H9 (cell line): ENCODE results near the gene BICRAL. TPM values are rescaled to one million over a fixed set of nuclear protein-coding genes. Genes with fewer than 3 reads are reported as not detected.

Experiments used
- DNase-seq: peaks from one replicate; pipeline ENCODE4 v3.0.0-alpha.2; 2017
- H2AFZ ChIP-seq: one replicate; pipeline ENCODE4 v1.6.1; 2013; ENCODE audit warnings: mild to moderate bottlenecking, low read length, control low read depth, moderate library complexity
- H2AK5ac ChIP-seq: 2 replicates; pipeline ENCODE4 v1.6.1; 2013; ENCODE audit warnings: low read length, control low read depth, mixed read lengths; ENCODE audit not compliant: insufficient read length
- H2BK120ac ChIP-seq: one replicate; pipeline ENCODE4 v1.6.1; 2013; ENCODE audit warnings: low read depth, mild to moderate bottlenecking, low read length, control low read depth, inconsistent platforms; ENCODE audit not compliant: poor library complexity, severe bottlenecking
- H2BK12ac ChIP-seq: 2 replicates; pipeline ENCODE4 v1.6.1; 2013; ENCODE audit warnings: low read length, control low read depth, mixed read lengths, low read depth; ENCODE audit not compliant: insufficient read length
- H2BK15ac ChIP-seq: 2 replicates; pipeline ENCODE4 v1.6.1; 2013; ENCODE audit warnings: low read depth, low read length, control low read depth
- H2BK20ac ChIP-seq: one replicate; pipeline ENCODE4 v1.6.1; 2013; ENCODE audit warnings: low read depth, mild to moderate bottlenecking, low read length, control low read depth, inconsistent platforms; ENCODE audit not compliant: poor library complexity, severe bottlenecking
- H2BK5ac ChIP-seq: 2 replicates; pipeline ENCODE4 v1.6.1; 2013; ENCODE audit warnings: low read length, control low read depth, mixed read lengths; ENCODE audit not compliant: insufficient read length
- H3K14ac ChIP-seq: 2 replicates; pipeline ENCODE4 v1.6.1; 2013; ENCODE audit warnings: low read length, control low read depth; ENCODE audit not compliant: insufficient read depth
- H3K18ac ChIP-seq: 2 replicates; pipeline ENCODE4 v1.6.1; 2013; ENCODE audit warnings: low read depth, mild to moderate bottlenecking, mixed read lengths, low read length, control low read depth; ENCODE audit not compliant: insufficient read length
- H3K23ac ChIP-seq: 2 replicates; pipeline ENCODE4 v1.6.1; 2013; ENCODE audit warnings: low read length, control low read depth, mixed read lengths, low read depth; ENCODE audit not compliant: insufficient read length
- H3K23me2 ChIP-seq: 2 replicates; pipeline ENCODE4 v1.6.1; 2013; ENCODE audit warnings: low read depth, mild to moderate bottlenecking, mixed read lengths, low read length, control low read depth; ENCODE audit not compliant: insufficient read length, poor library complexity, severe bottlenecking
- H3K27ac ChIP-seq: 2 replicates; pipeline ENCODE4 v1.5.1; 2013; ENCODE audit warnings: low read length, control low read depth, mixed read lengths, low read depth; ENCODE audit not compliant: insufficient read length
- H3K27me3 ChIP-seq: 2 replicates; pipeline ENCODE4 v1.6.1; 2013; ENCODE audit warnings: low read length, control low read depth, inconsistent platforms; ENCODE audit not compliant: insufficient read depth
- H3K4ac ChIP-seq: 2 replicates; pipeline ENCODE4 v1.6.1; 2013; ENCODE audit warnings: low read depth, mild to moderate bottlenecking, control low read depth, inconsistent platforms, low read length, moderate library complexity
- H3K4me1 ChIP-seq: 2 replicates; pipeline ENCODE4 v1.6.1; 2013; ENCODE audit warnings: low read length, control low read depth, inconsistent platforms; ENCODE audit not compliant: insufficient read depth
- H3K4me2 ChIP-seq: 2 replicates; pipeline ENCODE4 v1.6.1; 2013; ENCODE audit warnings: low read length, control low read depth, mixed read lengths; ENCODE audit not compliant: insufficient read length, insufficient read depth
- H3K56ac ChIP-seq: 2 replicates; pipeline ENCODE4 v1.6.1; 2013; ENCODE audit warnings: low read depth, mild to moderate bottlenecking, mixed read lengths, low read length, control low read depth; ENCODE audit not compliant: insufficient read length
- H3K79me1 ChIP-seq: 2 replicates; pipeline ENCODE4 v1.6.1; 2013; ENCODE audit warnings: low read depth, mild to moderate bottlenecking, moderate library complexity, low read length, control low read depth, inconsistent platforms; ENCODE audit not compliant: insufficient read depth, poor library complexity, severe bottlenecking
- H3K79me2 ChIP-seq: 2 replicates; pipeline ENCODE4 v1.6.1; 2013; ENCODE audit warnings: low read length, control low read depth, inconsistent platforms; ENCODE audit not compliant: insufficient read depth
- H3K9ac ChIP-seq: 2 replicates; pipeline ENCODE4 v1.6.1; 2013; ENCODE audit warnings: low read length, control low read depth, mixed read lengths; ENCODE audit not compliant: insufficient read length; ENCODE audit errors: extremely low read depth
- H3K9me3 ChIP-seq: one replicate; pipeline ENCODE4 v1.6.1; 2013; ENCODE audit warnings: low read depth, low read length, inconsistent platforms; ENCODE audit not compliant: control insufficient read depth
- H3T11ph ChIP-seq: one replicate; pipeline ENCODE4 v1.6.1; 2013; ENCODE audit warnings: mild to moderate bottlenecking, low read length, control low read depth, inconsistent platforms
- H4K20me1 ChIP-seq: one replicate; pipeline ENCODE4 v1.6.1; 2013; ENCODE audit not compliant: control insufficient read depth, insufficient read length, insufficient read depth
- H4K5ac ChIP-seq: 2 replicates; pipeline ENCODE4 v1.6.1; 2013; ENCODE audit warnings: low read depth, mild to moderate bottlenecking, mixed read lengths, low read length, control low read depth; ENCODE audit not compliant: insufficient read length
- H4K8ac ChIP-seq: replicated peaks from 2 replicates; pipeline ENCODE4 v1.6.1; 2013; ENCODE audit warnings: low read length, control low read depth, mixed read lengths, low read depth; ENCODE audit not compliant: insufficient read length
- H4K91ac ChIP-seq: 2 replicates; pipeline ENCODE4 v1.6.1; 2013; ENCODE audit warnings: low read depth, mild to moderate bottlenecking, moderate library complexity, mixed read lengths, low read length, control low read depth; ENCODE audit not compliant: insufficient read length
- H3K27ac Mint-ChIP-seq, 3 experiments: 2 replicates in 2 of 3; 3 replicates in 1 of 3; pipeline ENCODE4 v1.8.0; 2020 to 2021; ENCODE audit warnings: mixed read lengths in 3 of 3, mild to moderate bottlenecking in 1 of 3, moderate library complexity in 1 of 3
- H3K27me3 Mint-ChIP-seq: 2 replicates; pipeline ENCODE4 v1.8.0; 2021; ENCODE audit warnings: low read depth, mild to moderate bottlenecking, moderate library complexity, mixed read lengths
- H3K36me3 Mint-ChIP-seq, 3 experiments: 2 replicates in 2 of 3; 3 replicates in 1 of 3; pipeline ENCODE4 v1.8.0; 2020 to 2021; ENCODE audit warnings: low read depth in 3 of 3, mixed read lengths in 3 of 3; ENCODE audit not compliant: insufficient read depth in 1 of 3
- H3K4me1 Mint-ChIP-seq, 2 experiments: 2 replicates each; pipeline ENCODE4 v1.8.0; 2020; ENCODE audit warnings: mixed read lengths in 2 of 2
- H3K4me3 Mint-ChIP-seq, 2 experiments: 2 replicates in 1 of 2; 3 replicates in 1 of 2; pipeline ENCODE4 v1.8.0; 2020 to 2021; ENCODE audit warnings: mild to moderate bottlenecking in 2 of 2, mixed read lengths in 2 of 2, moderate library complexity in 1 of 2
- H3K9me3 Mint-ChIP-seq, 2 experiments: 2 replicates in 1 of 2; 3 replicates in 1 of 2; pipeline ENCODE4 v1.8.0; 2020; ENCODE audit warnings: mild to moderate bottlenecking in 2 of 2, mixed read lengths in 2 of 2, moderate library complexity in 1 of 2
- WGBS: extraction: QIAGEN DNeasy Blood & Tissue Kit; methylation state at CpG from one replicate; pipeline ENCODE4 v1.1.7; 2013; ENCODE audit warnings: missing lambda C conversion rate, low lambda C conversion rate, mixed read lengths; ENCODE audit not compliant: insufficient read length; ENCODE audit errors: extremely low coverage; 5-methylcytosine and 5-hydroxymethylcytosine counted together
- total RNA-seq: library from RNA; stranded (reverse); gene quantifications from 2 replicates; pipeline ENCODE4 v1.2.1, GENCODE V29; 2021
- TF ChIP-seq, protein P1 (sequence below): fragments of 200-600 bp; sonication (generic); conservative IDR thresholded peaks from 3 replicates; pipeline ENCODE4 v1.8.0; 2021; ENCODE audit warnings: antibody characterized with exemption, mild to moderate bottlenecking

BICRAL gene
- total RNA-seq, 1 experiment from 2014 or later = 9.8 TPM

DNA sequence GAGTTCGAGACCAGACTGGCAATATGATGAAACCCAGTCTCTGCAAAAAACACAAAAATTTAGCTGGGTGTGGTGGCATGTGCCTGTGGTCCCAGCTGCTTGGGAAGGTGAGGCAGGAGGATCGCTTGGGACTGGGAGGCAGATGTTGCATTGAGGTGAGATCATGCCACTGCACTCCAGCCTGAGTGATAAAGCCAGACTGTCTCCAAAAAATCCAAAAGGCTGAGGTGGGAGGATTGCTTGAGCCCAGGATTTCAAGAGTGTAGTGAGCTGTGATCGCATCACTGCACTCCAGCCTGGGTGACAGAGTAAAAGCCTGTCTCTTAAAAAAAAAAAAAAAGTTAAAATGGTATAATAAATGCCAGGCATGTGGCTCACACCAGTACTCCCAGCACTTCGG lies 132.7 kb downstream of the BICRAL start:
- Histone ChIP-seq H3K4me2 (no peak overlapping the region), H3T11ph (no peak overlapping the region), H3K27me3 (no peaks in the 10 kb centered on the region), H3K9ac (no peak overlapping the region), H3K18ac (no peak overlapping the region), H2BK20ac (no peak overlapping the region), H3K23ac (no peak overlapping the region), H2BK15ac (no peak overlapping the region), H3K56ac (no peak overlapping the region), H4K20me1 (no peaks in the 10 kb centered on the region), H4K5ac (no peak overlapping the region), H2AK5ac (no peak overlapping the region), H2BK12ac (no peak overlapping the region), H2BK120ac (no peak overlapping the region), H2BK5ac (no peak overlapping the region), H2AFZ (no peak overlapping the region), H3K23me2 (no peaks in the 10 kb centered on the region), H3K9me3 (no peaks in the 10 kb centered on the region), H3K79me2 (no peaks in the 10 kb centered on the region), H4K8ac (no peak overlapping the region), H3K79me1 (no peaks in the 10 kb centered on the region), H3K4me1 (no peaks in the 10 kb centered on the region), H4K91ac (no peak overlapping the region), H3K14ac (no peak overlapping the region), H3K4ac (no peak overlapping the region), H3K27ac (no peak overlapping the region)
- no CpG with 5 or more reads among the region's 4 CpGs for WGBS
- TF ChIP-seq, protein P1, sequence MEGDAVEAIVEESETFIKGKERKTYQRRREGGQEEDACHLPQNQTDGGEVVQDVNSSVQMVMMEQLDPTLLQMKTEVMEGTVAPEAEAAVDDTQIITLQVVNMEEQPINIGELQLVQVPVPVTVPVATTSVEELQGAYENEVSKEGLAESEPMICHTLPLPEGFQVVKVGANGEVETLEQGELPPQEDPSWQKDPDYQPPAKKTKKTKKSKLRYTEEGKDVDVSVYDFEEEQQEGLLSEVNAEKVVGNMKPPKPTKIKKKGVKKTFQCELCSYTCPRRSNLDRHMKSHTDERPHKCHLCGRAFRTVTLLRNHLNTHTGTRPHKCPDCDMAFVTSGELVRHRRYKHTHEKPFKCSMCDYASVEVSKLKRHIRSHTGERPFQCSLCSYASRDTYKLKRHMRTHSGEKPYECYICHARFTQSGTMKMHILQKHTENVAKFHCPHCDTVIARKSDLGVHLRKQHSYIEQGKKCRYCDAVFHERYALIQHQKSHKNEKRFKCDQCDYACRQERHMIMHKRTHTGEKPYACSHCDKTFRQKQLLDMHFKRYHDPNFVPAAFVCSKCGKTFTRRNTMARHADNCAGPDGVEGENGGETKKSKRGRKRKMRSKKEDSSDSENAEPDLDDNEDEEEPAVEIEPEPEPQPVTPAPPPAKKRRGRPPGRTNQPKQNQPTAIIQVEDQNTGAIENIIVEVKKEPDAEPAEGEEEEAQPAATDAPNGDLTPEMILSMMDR = no peak
- DNase-seq = no peak
- no peaks in the 10 kb centered on the region; a peak in 1 of 5 replicates for H3K9me3 Mint-ChIP-seq
- peaks cover 5% of the 10 kb centered on the region in 2 experiments; a peak in 3 of 4 replicates for H3K4me1 Mint-ChIP-seq
- H3K27me3 Mint-ChIP-seq = 0 out of 2 replicates have a peak, but pooled peaks cover 1% of the 10 kb centered on the region
- no peak overlapping the region for H3K4me3 Mint-ChIP-seq
- H3K36me3 Mint-ChIP-seq = no peaks in the 10 kb centered on the region
- H3K27ac Mint-ChIP-seq = no peak overlapping the region; a peak in 2 of 7 replicates
